ENCODE results near the gene OSBPL8. TPM values are rescaled to one million over a fixed set of nuclear protein-coding genes. Genes with fewer than 3 reads are reported as not detected.

Gene OSBPL8
- total and polyA plus RNA-seq, 2 of the 8 experiments (the other 6 are each of a cell fraction or from before 2014, with no cell fraction given) = 10.9 to 81.1 TPM

DNA sequence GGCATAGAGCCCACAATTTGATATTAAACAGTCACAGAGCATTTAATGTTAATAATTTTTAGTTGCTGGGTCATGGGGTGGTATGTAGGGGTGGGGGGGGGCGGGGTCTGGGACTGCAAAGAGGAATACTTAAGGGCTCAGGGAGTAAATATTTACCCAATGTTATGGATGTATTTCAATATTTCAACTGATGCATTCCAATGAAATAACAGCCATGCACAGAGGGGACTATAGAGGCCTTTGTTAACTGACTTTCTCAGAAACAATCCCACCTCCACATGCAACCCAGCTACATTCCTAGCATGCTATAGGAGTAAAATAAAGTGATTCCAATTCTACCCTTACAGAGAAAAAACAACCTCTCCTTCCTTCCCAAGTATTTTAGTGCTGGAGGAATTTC lies 203.5 kb downstream of the OSBPL8 start:
- no peak overlapping the region for H2AFZ ChIP-seq (ENCODE audit: low read length)
- no peak overlapping the region for H3K18ac ChIP-seq (ENCODE audit: extremely low read depth, low read length)
- no peaks in the 10 kb centered on the region for H3K27me3 ChIP-seq (replicated peaks in 1 of 4; ENCODE audit: control insufficient read depth in 3 of 4, extremely low read depth in 1 of 4, insufficient read depth in 3 of 4, low read length in 3 of 4)
- no peak overlapping the region for H4K8ac ChIP-seq (ENCODE audit: extremely low read depth, insufficient read depth, low read length)
- no peak overlapping the region for H3K56ac ChIP-seq (replicated peaks; ENCODE audit: insufficient read length, low read depth, low read length)
- no peak overlapping the region for H3K23ac ChIP-seq (ENCODE audit: insufficient read length)
- no peaks in the 10 kb centered on the region for H4K20me1 ChIP-seq (replicated peaks in 1 of 2; ENCODE audit: control insufficient read depth in 1 of 2, insufficient read depth in 2 of 2, low read length in 2 of 2)
- CTCF ChIA-PET (ENCODE audit: partially characterized antibody) = interaction anchor here (0.9 kb wide), 1 partner anchor 370 kb away, joined by 3 read pairs; no protein-coding TSS in a partner anchor
- H3K4me1 ChIP-seq (replicated peaks in 1 of 4; ENCODE audit: control insufficient read depth in 3 of 4, insufficient read depth in 4 of 4, low read length in 3 of 4) = no peaks in the 10 kb centered on the region
- H3K4me2 ChIP-seq (ENCODE audit: insufficient read depth in 1 of 2, low read depth in 2 of 2, low read length in 2 of 2) = no peak overlapping the region
- peaks cover 0 to 5% (median 0%) of the 10 kb centered on the region in 4 experiments; a peak in 3 of 8 replicates for H3K36me3 ChIP-seq (ENCODE audit: control insufficient read depth in 2 of 4, insufficient read depth in 4 of 4, low read length in 3 of 4)
- H3K27ac ChIP-seq (ENCODE audit: low read depth, low read length) = no peak overlapping the region
- no peak for DNase-seq (ENCODE audit: low read depth in 1 of 2, low spot score in 2 of 2)
- H2BK12ac ChIP-seq (ENCODE audit: low read depth, low read length) = no peak overlapping the region
- H4K5ac ChIP-seq (ENCODE audit: insufficient read length, low read depth, low read length) = no peak overlapping the region
- no peak overlapping the region for H2AK5ac ChIP-seq (ENCODE audit: low read depth, low read length)
- no peak overlapping the region for H2BK120ac ChIP-seq (replicated peaks; ENCODE audit: low read depth, low read length)
- FAIRE-seq = no peak
- H3K23me2 ChIP-seq (ENCODE audit: low read depth, low read length) = no peaks in the 10 kb centered on the region
- no peak overlapping the region for H2BK20ac ChIP-seq (ENCODE audit: low read length)
- POLR2A ChIA-PET (ENCODE audit: partially characterized antibody) = interaction anchor here (2.3 kb wide), 1 partner anchor 8 kb away, joined by 7 read pairs; the partner anchor contains the start of gene BBS10
- H3K9ac ChIP-seq (replicated peaks in 1 of 4; ENCODE audit: extremely low read depth in 1 of 4, low read depth in 3 of 4, low read length in 3 of 4) = no peak overlapping the region
- H3K79me1 ChIP-seq (ENCODE audit: low read depth, low read length) = no peaks in the 10 kb centered on the region
- H4K91ac ChIP-seq (replicated peaks; ENCODE audit: insufficient read length, low read length) = no peak overlapping the region
- no CpG with 5 or more reads among the region's 1 CpG for WGBS, 2 experiments (ENCODE audit: extremely low coverage in 1 of 2, insufficient coverage in 1 of 2, insufficient read length in 1 of 2, insufficient replicate concordance in 2 of 2, low coverage in 1 of 2, low lambda C conversion rate in 2 of 2, missing lambda C conversion rate in 1 of 2)
- no peak overlapping the region for H3K14ac ChIP-seq (ENCODE audit: insufficient read length)
- H3K9me3 ChIP-seq (ENCODE audit: insufficient read depth in 2 of 2, low read depth in 1 of 2, low read length in 1 of 2) = no peaks in the 10 kb centered on the region
- H3K79me2 ChIP-seq (ENCODE audit: control insufficient read depth in 1 of 2, insufficient read depth in 2 of 2, low read length in 2 of 2) = no peaks in the 10 kb centered on the region
- no peak overlapping the region for H3K4me3 ChIP-seq (ENCODE audit: extremely low read depth in 1 of 4, insufficient read depth in 2 of 4, low read depth in 3 of 4, low read length in 4 of 4)
- H2BK5ac ChIP-seq (ENCODE audit: low read depth, low read length) = no peak overlapping the region
- TF ChIP-seq TEAD4 (IDR thresholded peaks at IDR 0.05; ENCODE audit: low read depth, low read length) (peak; percentile 34; the same call in 1 of the 2 replicates), HDAC6 (IDR thresholded peaks at IDR 0.05; ENCODE audit: low read depth, low read length) (no peak), KDM4A (IDR thresholded peaks at IDR 0.05; ENCODE audit: low read depth, low read length, severe bottlenecking) (no peak)
- no peak overlapping the region for H2BK15ac ChIP-seq (ENCODE audit: low read length)
- no peak overlapping the region for H3K4ac ChIP-seq (replicated peaks; ENCODE audit: insufficient read length, low read depth, low read length)

Data from H1 (cell line).